Measurements from ENCODE around the gene ATP2B2. TPM values are rescaled to one million over a fixed set of nuclear protein-coding genes. Genes with fewer than 3 reads are reported as not detected.
A peak's percentile ranks its signal among the peaks of the same experiment; 100 is the strongest.

ATP2B2 gene
- total and polyA plus RNA-seq, 2 of the 8 experiments (the other 6 are each of a cell fraction or from before 2014, with no cell fraction given), result 0.14 to 1.2 TPM

DNA sequence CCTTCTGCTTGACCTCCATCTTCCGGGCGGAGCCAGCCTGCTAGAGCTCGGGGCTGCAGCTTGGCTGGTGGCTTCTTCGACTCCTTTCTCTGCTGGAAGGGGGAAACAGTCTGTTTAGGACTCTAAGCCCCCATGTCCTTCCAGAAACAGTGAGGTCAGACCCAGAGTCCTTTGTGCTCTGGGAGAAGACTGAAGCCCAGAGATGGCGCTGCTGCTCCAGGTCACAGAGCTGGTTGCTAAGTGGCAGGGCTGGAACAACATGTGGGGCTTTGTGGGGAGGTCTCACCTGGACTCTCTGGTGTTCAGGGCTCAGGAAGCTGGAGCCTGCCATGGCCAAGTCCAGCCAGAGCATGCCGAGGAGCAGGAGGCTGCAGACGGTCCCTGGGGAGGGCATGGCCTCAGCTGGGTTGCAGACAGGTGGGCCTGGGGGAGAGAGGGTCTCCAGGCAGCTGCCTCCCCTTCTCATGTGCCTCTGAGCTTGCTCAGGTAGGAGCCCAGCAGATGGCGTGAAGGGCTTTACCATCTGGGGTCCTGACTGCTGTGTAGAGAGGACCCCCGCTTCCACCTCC, 215.5 kb downstream of the ATP2B2 start:
- H3K79me1 ChIP-seq (ENCODE audit: low read depth, low read length), result no peaks in the 10 kb centered on the region; the same call in 1 of the 2 replicates
- no peaks in the 10 kb centered on the region for H3K27me3 ChIP-seq (replicated peaks in 1 of 4; ENCODE audit: control insufficient read depth in 3 of 4, extremely low read depth in 1 of 4, insufficient read depth in 3 of 4, low read length in 3 of 4)
- POLR2A ChIA-PET (ENCODE audit: partially characterized antibody), result interaction anchor here (0.6 to 2.4 kb wide), 7 partner anchors 8 to 148 kb away, joined by 3 to 11 read pairs (median 4); partner anchors contain the start of genes SEC13 and VHL
- TF ChIP-seq SIN3A (conservative IDR thresholded peaks at IDR 0.05 in 1 of 2, IDR thresholded peaks at IDR 0.05 in 1 of 2; ENCODE audit: low read depth in 1 of 2, low read length in 2 of 2), result no peak
- TF ChIP-seq KDM4A (IDR thresholded peaks at IDR 0.05; ENCODE audit: low read depth, low read length, severe bottlenecking), result no peak
- TF ChIP-seq JUND (IDR thresholded peaks at IDR 0.05; ENCODE audit: low read length), result no peak
- TF ChIP-seq RBBP5 (IDR thresholded peaks at IDR 0.05; ENCODE audit: borderline replicate concordance, low read depth, low read length), result no peak
- no peak for TF ChIP-seq TBP (IDR thresholded peaks at IDR 0.05; ENCODE audit: low read depth, low read length)
- TF ChIP-seq SP2 (IDR thresholded peaks at IDR 0.05; ENCODE audit: low read length), result no peak
- no peak for TF ChIP-seq GTF2F1 (IDR thresholded peaks at IDR 0.05; ENCODE audit: borderline replicate concordance, low read depth, low read length)
- TF ChIP-seq BCL11A (IDR thresholded peaks at IDR 0.05; ENCODE audit: low read depth in 2 of 2, low read length in 2 of 2), result no peak
- no peak for TF ChIP-seq KDM1A (IDR thresholded peaks at IDR 0.05; ENCODE audit: borderline replicate concordance, low read length)
- 0 out of 4 replicates have a peak, but pooled peaks of 1 of the 2 experiments have one; percentile 17 for TF ChIP-seq RAD21 (IDR thresholded peaks at IDR 0.05 in 1 of 2, conservative IDR thresholded peaks at IDR 0.05 in 1 of 2; ENCODE audit: low read depth in 2 of 2, low read length in 2 of 2)
- no peak for TF ChIP-seq TEAD4 (IDR thresholded peaks at IDR 0.05; ENCODE audit: low read depth, low read length)
- TF ChIP-seq EP300 (IDR thresholded peaks at IDR 0.05; ENCODE audit: borderline replicate concordance in 1 of 2, low read depth in 2 of 2, low read length in 2 of 2), result no peak

More for the DNA sequence above, 215.5 kb downstream of the ATP2B2 start:
- Histone ChIP-seq H2BK12ac (ENCODE audit: low read depth, low read length) (no peak overlapping the region), H4K91ac (replicated peaks; ENCODE audit: insufficient read length, low read length) (no peak overlapping the region), H3K79me2 (ENCODE audit: control insufficient read depth in 1 of 2, insufficient read depth in 2 of 2, low read length in 2 of 2) (no peaks in the 10 kb centered on the region), H4K20me1 (replicated peaks in 1 of 2; ENCODE audit: control insufficient read depth in 1 of 2, insufficient read depth in 2 of 2, low read length in 2 of 2) (peaks cover 0 to 2% of the 10 kb centered on the region in 2 experiments), H2AK5ac (ENCODE audit: low read depth, low read length) (no peak overlapping the region), H3K14ac (ENCODE audit: insufficient read length) (no peak overlapping the region), H3K9ac (replicated peaks in 1 of 4; ENCODE audit: extremely low read depth in 1 of 4, low read depth in 3 of 4, low read length in 3 of 4) (peak overlapping the region in 1 of 4 experiments; percentile 18; a peak in 1 of 7 replicates), H4K8ac (ENCODE audit: extremely low read depth, insufficient read depth, low read length) (no peak overlapping the region), H3K4me3 (ENCODE audit: extremely low read depth in 1 of 4, insufficient read depth in 2 of 4, low read depth in 3 of 4, low read length in 4 of 4) (no peak overlapping the region), H2AFZ (ENCODE audit: low read length) (no peak overlapping the region), H3K56ac (replicated peaks; ENCODE audit: insufficient read length, low read depth, low read length) (no peak overlapping the region), H2BK120ac (replicated peaks; ENCODE audit: low read depth, low read length) (no peak overlapping the region), H3K4me1 (replicated peaks in 1 of 4; ENCODE audit: control insufficient read depth in 3 of 4, insufficient read depth in 4 of 4, low read length in 3 of 4) (peaks cover 0 to 7% (median 4%) of the 10 kb centered on the region in 4 experiments; a peak in 6 of 7 replicates), H3K23ac (ENCODE audit: insufficient read length) (no peak overlapping the region), H2BK15ac (ENCODE audit: low read length) (no peak overlapping the region), H3K23me2 (ENCODE audit: low read depth, low read length) (no peaks in the 10 kb centered on the region), H3K18ac (ENCODE audit: extremely low read depth, low read length) (no peak overlapping the region), H3K36me3 (ENCODE audit: control insufficient read depth in 2 of 4, insufficient read depth in 4 of 4, low read length in 3 of 4) (peaks cover 0 to 4% (median 2%) of the 10 kb centered on the region in 4 experiments; a peak in 5 of 8 replicates), H3K4me2 (ENCODE audit: insufficient read depth in 1 of 2, low read depth in 2 of 2, low read length in 2 of 2) (no peak overlapping the region), H3K4ac (replicated peaks; ENCODE audit: insufficient read length, low read depth, low read length) (no peak overlapping the region), H4K5ac (ENCODE audit: insufficient read length, low read depth, low read length) (no peak overlapping the region), H2BK5ac (ENCODE audit: low read depth, low read length) (no peak overlapping the region; the same call in 1 of the 2 replicates), H3K27ac (ENCODE audit: low read depth, low read length) (no peak overlapping the region), H3K9me3 (ENCODE audit: insufficient read depth in 2 of 2, low read depth in 1 of 2, low read length in 1 of 2) (no peaks in the 10 kb centered on the region), H2BK20ac (ENCODE audit: low read length) (no peak overlapping the region)
- DNase-seq (ENCODE audit: low read depth in 1 of 2, low spot score in 2 of 2) (no peak), FAIRE-seq (no peak)
- CTCF ChIA-PET (ENCODE audit: partially characterized antibody), result interaction anchor here (0.7 to 1.9 kb wide), 12 partner anchors 10 to 179 kb away, joined by 3 to 9 read pairs (median 5); partner anchors contain the start of gene SEC13
- WGBS, 2 experiments (ENCODE audit: extremely low coverage in 1 of 2, insufficient coverage in 1 of 2, insufficient read length in 1 of 2, insufficient replicate concordance in 2 of 2, low coverage in 1 of 2, low lambda C conversion rate in 2 of 2, missing lambda C conversion rate in 1 of 2), result 90% methylated on average over 9 of the region's 9 CpGs; no CpG with 5 or more reads in 1 of the 2 experiments

Measured in H1 (cell line).